Sigmoid colon (tissue), 7 donors: ENCODE results near the gene BMP3. TPM values are rescaled to one million over a fixed set of nuclear protein-coding genes. Genes with fewer than 3 reads are reported as not detected.

Source experiments
- DNase-seq: peaks from one replicate; pipeline ENCODE4 v3.0.0-alpha.2; 2019
- H3K27ac ChIP-seq, 4 donors: fragments of 200-600 bp; sonication (generic); one replicate each; pipeline ENCODE4 v1.5.1; 2016 to 2019; ENCODE audit warnings: mild to moderate bottlenecking in 1 of 4
- H3K27me3 ChIP-seq, 3 donors: fragments of 200-600 bp; sonication (generic); one replicate each; pipeline ENCODE4 v1.5.1; 2019; ENCODE audit warnings: mild to moderate bottlenecking in 1 of 3
- H3K36me3 ChIP-seq, 4 donors: fragments of 200-600 bp; sonication (generic); one replicate each; pipeline ENCODE4 v1.5.1; 2016 to 2019
- H3K4me1 ChIP-seq, 4 donors: fragments of 200-600 bp; sonication (generic); one replicate each; pipeline ENCODE4 v1.5.1; 2017 to 2019
- H3K4me3 ChIP-seq, 4 donors: fragments of 200-600 bp; sonication (generic); one replicate each; pipeline ENCODE4 v1.5.1; 2017 to 2019; ENCODE audit warnings: mild to moderate bottlenecking in 2 of 4, moderate library complexity in 1 of 4
- H3K9me3 ChIP-seq, 4 donors: fragments of 200-600 bp in 3 of 4; sonication (generic) in 3 of 4; one replicate each; pipeline versions ENCODE4 v1.5.1 to v1.6.1; 2013 to 2019
- EP300 ChIP-seq, 4 donors: sonication (generic); formaldehyde crosslinking; IDR thresholded peaks; one replicate each; pipeline ENCODE4 v1.6.1; 2017; ENCODE audit warnings: antibody characterized with exemption in 4 of 4
- POLR2A ChIP-seq, 2 donors: fragments of 450-650 bp; IDR thresholded peaks; one replicate each; pipeline ENCODE4 v1.6.1; 2016; ENCODE audit warnings: antibody characterized with exemption in 2 of 2, mild to moderate bottlenecking in 2 of 2, moderate library complexity in 2 of 2
- POLR2AphosphoS5 ChIP-seq, 4 donors: sonication (generic); formaldehyde crosslinking; IDR thresholded peaks; one replicate each; pipeline ENCODE4 v1.6.1; 2017; ENCODE audit warnings: antibody characterized with exemption in 4 of 4
- WGBS, 2 donors: extraction: QIAGEN DNeasy Blood & Tissue Kit; methylation state at CpG; one replicate each; pipeline ENCODE4 v1.1.7; 2013; 5-methylcytosine and 5-hydroxymethylcytosine counted together
- intact Hi-C: fragments of 100-400 bp; cut with DNase I; formaldehyde crosslinking; loops from one replicate; pipeline ENCODE4 v1.15.1; 2023
- polyA plus RNA-seq, 3 donors: library from polyadenylated mRNA; stranded (reverse); fragments of 200-250 nt; gene quantifications; one replicate each; pipeline ENCODE4 v1.2.3, GENCODE V29; 2013
- total RNA-seq, 4 donors: library from RNA; depleted of rRNA; stranded (reverse); fragments of >200 nt; gene quantifications; one replicate each; pipeline ENCODE4 v1.1.0, GENCODE V29; 2016
- TF ChIP-seq, protein P1 (sequence below), 4 experiments: fragments of 450-650 bp in 3 of 4; fragments of 200-600 bp in 1 of 4; IDR thresholded peaks; one replicate each; pipeline ENCODE4 v1.5.1; 2016 to 2019; ENCODE audit warnings: antibody characterized with exemption in 4 of 4, mild to moderate bottlenecking in 3 of 4, moderate library complexity in 2 of 4
- donor health status: healthy with polysubstance abuse.
- donor health status: Bipolar disorder and iron deficiency.
- donor health status: healthy.

Gene BMP3
- total and polyA plus RNA-seq, 7 donors, result 3.7 to 63.1 (median 30.5) TPM

DNA sequence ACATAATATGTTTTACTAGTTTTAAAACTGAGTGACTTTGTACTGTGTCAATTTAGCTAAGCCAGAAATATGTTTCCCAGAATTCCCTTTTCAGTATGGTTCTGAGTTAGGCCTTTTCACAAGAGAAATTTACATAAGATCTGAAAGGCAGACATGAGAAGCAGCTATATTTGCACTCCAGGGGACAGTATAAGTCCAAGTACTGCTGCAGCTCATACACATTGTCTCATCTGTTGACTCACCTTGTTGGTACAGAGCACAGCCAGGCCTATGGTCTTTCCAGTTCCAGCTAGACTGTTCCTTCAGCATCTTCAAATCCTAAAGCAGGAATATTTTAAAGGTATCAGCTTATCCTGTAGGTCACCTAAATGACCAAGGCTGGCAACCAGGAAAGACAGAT, 53.5 kb downstream of the BMP3 start:
- H3K27ac ChIP-seq, result no peak overlapping the region
- DNase-seq, result no peak
- no peaks in the 10 kb centered on the region for H3K27me3 ChIP-seq
- no peaks in the 10 kb centered on the region for H3K4me1 ChIP-seq
- no peak overlapping the region for H3K4me3 ChIP-seq
- intact Hi-C loops, result no loop called here
- H3K36me3 ChIP-seq, result no peaks in the 10 kb centered on the region
- TF ChIP-seq POLR2AphosphoS5 (IDR thresholded peaks at IDR 0.05), result no peak
- no peak for TF ChIP-seq POLR2A (IDR thresholded peaks at IDR 0.05)
- TF ChIP-seq EP300 (IDR thresholded peaks at IDR 0.05), result no peak
- TF ChIP-seq, protein P1, sequence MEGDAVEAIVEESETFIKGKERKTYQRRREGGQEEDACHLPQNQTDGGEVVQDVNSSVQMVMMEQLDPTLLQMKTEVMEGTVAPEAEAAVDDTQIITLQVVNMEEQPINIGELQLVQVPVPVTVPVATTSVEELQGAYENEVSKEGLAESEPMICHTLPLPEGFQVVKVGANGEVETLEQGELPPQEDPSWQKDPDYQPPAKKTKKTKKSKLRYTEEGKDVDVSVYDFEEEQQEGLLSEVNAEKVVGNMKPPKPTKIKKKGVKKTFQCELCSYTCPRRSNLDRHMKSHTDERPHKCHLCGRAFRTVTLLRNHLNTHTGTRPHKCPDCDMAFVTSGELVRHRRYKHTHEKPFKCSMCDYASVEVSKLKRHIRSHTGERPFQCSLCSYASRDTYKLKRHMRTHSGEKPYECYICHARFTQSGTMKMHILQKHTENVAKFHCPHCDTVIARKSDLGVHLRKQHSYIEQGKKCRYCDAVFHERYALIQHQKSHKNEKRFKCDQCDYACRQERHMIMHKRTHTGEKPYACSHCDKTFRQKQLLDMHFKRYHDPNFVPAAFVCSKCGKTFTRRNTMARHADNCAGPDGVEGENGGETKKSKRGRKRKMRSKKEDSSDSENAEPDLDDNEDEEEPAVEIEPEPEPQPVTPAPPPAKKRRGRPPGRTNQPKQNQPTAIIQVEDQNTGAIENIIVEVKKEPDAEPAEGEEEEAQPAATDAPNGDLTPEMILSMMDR (IDR thresholded peaks at IDR 0.05), result no peak
- no peaks in the 10 kb centered on the region for H3K9me3 ChIP-seq

- Histone ChIP-seq H3K36me3 (no peaks in the 10 kb centered on the region), H3K4me1 (no peaks in the 10 kb centered on the region), H3K4me3 (no peak overlapping the region), H3K9me3 (no peaks in the 10 kb centered on the region), H3K27me3 (no peaks in the 10 kb centered on the region), H3K27ac (no peak overlapping the region)
- no peak for DNase-seq
- 71 to 76% methylated on average over 3 of the region's 3 CpGs for WGBS, 2 donors
- TF ChIP-seq POLR2AphosphoS5 (IDR thresholded peaks at IDR 0.05) (no peak), POLR2A (IDR thresholded peaks at IDR 0.05) (no peak), EP300 (IDR thresholded peaks at IDR 0.05) (no peak)
- TF ChIP-seq, protein P1 (IDR thresholded peaks at IDR 0.05), result no peak
- intact Hi-C loops, result no loop called here
Observed at GRCh38 chr4:81084634-81085033, 54.1 kb downstream of the BMP3 start.

DNA sequence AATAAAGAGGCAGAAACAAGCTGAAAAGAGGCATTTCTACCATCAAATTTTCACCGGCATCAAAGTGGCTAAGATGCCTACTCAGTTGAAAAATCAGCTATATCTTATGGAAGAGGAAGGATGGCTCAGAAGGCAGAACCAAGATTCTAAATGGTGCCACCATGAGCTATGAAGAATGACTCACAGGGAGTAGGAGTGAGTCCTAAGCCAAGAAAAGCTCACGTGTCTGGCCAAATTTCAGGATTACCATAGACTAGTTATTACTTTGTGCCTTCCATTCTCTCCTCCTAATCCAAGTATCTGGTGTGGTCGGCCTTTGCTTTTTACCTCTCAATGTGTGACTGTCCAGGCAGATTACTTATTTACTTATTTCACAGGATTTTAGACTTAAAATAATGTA, 54.8 kb downstream of the BMP3 start:
- intact Hi-C loops, result no loop called here
- H3K4me1 ChIP-seq, result no peaks in the 10 kb centered on the region
- 79 to 91% methylated on average over 3 of the region's 3 CpGs for WGBS, 2 donors
- no peak overlapping the region for H3K4me3 ChIP-seq
- DNase-seq, result no peak
- H3K36me3 ChIP-seq, result no peaks in the 10 kb centered on the region
- TF ChIP-seq, protein P1 (IDR thresholded peaks at IDR 0.05), result no peak
- TF ChIP-seq POLR2A (IDR thresholded peaks at IDR 0.05) (no peak), EP300 (IDR thresholded peaks at IDR 0.05) (no peak), POLR2AphosphoS5 (IDR thresholded peaks at IDR 0.05) (no peak)
- H3K27me3 ChIP-seq, result no peaks in the 10 kb centered on the region
- H3K27ac ChIP-seq, result no peak overlapping the region
- no peaks in the 10 kb centered on the region for H3K9me3 ChIP-seq

- TF ChIP-seq POLR2A (IDR thresholded peaks at IDR 0.05) (no peak), POLR2AphosphoS5 (IDR thresholded peaks at IDR 0.05) (no peak), EP300 (IDR thresholded peaks at IDR 0.05) (no peak)
- TF ChIP-seq, protein P1 (IDR thresholded peaks at IDR 0.05), result no peak
- 84 to 86% methylated on average over 3 of the region's 3 CpGs for WGBS, 2 donors
Observed at GRCh38 chr4:81085979-81086378, 55.5 kb downstream of the BMP3 start.

GRCh38 chr4:81093720-81094401, 63.4 kb downstream of the BMP3 start:
- TF ChIP-seq EP300 (IDR thresholded peaks at IDR 0.05) (no peak), POLR2A (IDR thresholded peaks at IDR 0.05) (no peak), POLR2AphosphoS5 (IDR thresholded peaks at IDR 0.05) (no peak)
- TF ChIP-seq, protein P1 (IDR thresholded peaks at IDR 0.05), result no peak
- H3K4me3 ChIP-seq, result no peak overlapping the region
- H3K4me1 ChIP-seq, result no peaks in the 10 kb centered on the region
- H3K9me3 ChIP-seq, result no peaks in the 10 kb centered on the region
- no peaks in the 10 kb centered on the region for H3K27me3 ChIP-seq
- 83 to 95% methylated on average over 2 of the region's 2 CpGs for WGBS, 2 donors
- intact Hi-C loops, result no loop called here
- no peaks in the 10 kb centered on the region for H3K36me3 ChIP-seq
- H3K27ac ChIP-seq, result no peak overlapping the region
- no peak for DNase-seq

More at GRCh38 chr4:81085979-81086378, 55.5 kb downstream of the BMP3 start:
- Histone ChIP-seq H3K4me3 (no peak overlapping the region), H3K27me3 (no peaks in the 10 kb centered on the region), H3K4me1 (no peaks in the 10 kb centered on the region), H3K27ac (no peak overlapping the region), H3K9me3 (no peaks in the 10 kb centered on the region), H3K36me3 (no peaks in the 10 kb centered on the region)
- intact Hi-C loops, result no loop called here
- no peak for DNase-seq
